ENCODE results near the gene CNGA1. TPM values are rescaled to one million over a fixed set of nuclear protein-coding genes. Genes with fewer than 3 reads are reported as not detected.

The CNGA1 gene
- polyA plus RNA-seq = 1 to 10 TPM in 1 of 3 donors, under 1 TPM in 2; 0.21 to 1.3 (median 0.45) TPM

- no peak within 1 kb of the TSS for H3K27ac ChIP-seq (ENCODE audit: low read depth, low read length)
- 1 to 3% (median 3%) methylated on average over 59 to 60 of the region's 60 CpGs for WGBS, 3 donors
Measured at GRCh38 chr4:48016141-48017107, at the start of gene CNGA1, which contains the start of gene NIPAL1. Gene CNGA1, minus strand, starts transcription at chr4:48016681. Its CDS starts 63,992 bp downstream, at chr4:47952689. Gene NIPAL1, plus strand, starts transcription at chr4:48016772. Its CDS starts 68 bp downstream, at chr4:48016840.

- no peak overlapping the region for H3K27ac ChIP-seq (ENCODE audit: low read depth, low read length)
- WGBS, 3 donors = 93 to 100% (median 96%) methylated on average over 1 of the region's 1 CpG
Measured at GRCh38 chr4:48065587-48066052, 49.1 kb upstream of the CNGA1 start.

GRCh38 chr4:48064349-48064748 lies 47.9 kb upstream of the CNGA1 start:
- H3K27ac ChIP-seq (ENCODE audit: low read depth, low read length) = no peak overlapping the region
- WGBS, 3 donors = 75 to 84% (median 80%) methylated on average over 3 of the region's 3 CpGs

GRCh38 chr4:48058617-48059530 lies 42.4 kb upstream of the CNGA1 start:
- WGBS, 3 donors = 70 to 79% (median 73%) methylated on average over 5 of the region's 5 CpGs
- H3K27ac ChIP-seq (ENCODE audit: low read depth, low read length) = no peak overlapping the region

- no peak overlapping the region for H3K27ac ChIP-seq (ENCODE audit: low read depth, low read length)
- 82 to 88% (median 83%) methylated on average over 1 of the region's 1 CpG for WGBS, 3 donors
Measured at GRCh38 chr4:48051078-48051477, 34.6 kb upstream of the CNGA1 start.

GRCh38 chr4:48049483-48049882 lies 33.0 kb upstream of the CNGA1 start:
- WGBS, 3 donors = 73 to 92% (median 78%) methylated on average over 8 of the region's 8 CpGs
- no peak overlapping the region for H3K27ac ChIP-seq (ENCODE audit: low read depth, low read length)

GRCh38 chr4:48047896-48048295 lies 31.4 kb upstream of the CNGA1 start:
- no peak overlapping the region for H3K27ac ChIP-seq (ENCODE audit: low read depth, low read length)
- WGBS, 3 donors = 47 to 76% (median 63%) methylated on average over 1 of the region's 1 CpG

- WGBS, 3 donors = 14 to 34% (median 18%) methylated on average over 3 of the region's 3 CpGs
- H3K27ac ChIP-seq (ENCODE audit: low read depth, low read length) = no peak overlapping the region
Measured at GRCh38 chr4:48047421-48047844, 31.0 kb upstream of the CNGA1 start.

- 23 to 53% (median 48%) methylated on average over 3 of the region's 3 CpGs for WGBS, 3 donors
- no peak overlapping the region for H3K27ac ChIP-seq (ENCODE audit: low read depth, low read length)
Measured at GRCh38 chr4:48046059-48046458, 29.6 kb upstream of the CNGA1 start.

GRCh38 chr4:48044298-48044697 lies 27.8 kb upstream of the CNGA1 start:
- 72 to 90% (median 73%) methylated on average over 2 of the region's 2 CpGs for whole genome bisulfite sequencing, 3 donors

GRCh38 chr4:48043504-48043903 lies 27.0 kb upstream of the CNGA1 start:
- 39 to 76% (median 67%) methylated on average over 2 of the region's 2 CpGs for WGBS, 3 donors
- H3K27ac ChIP-seq (ENCODE audit: low read depth, low read length) = no peak overlapping the region

More at GRCh38 chr4:48044298-48044697, 27.8 kb upstream of the CNGA1 start:
- no peak overlapping the region for H3K27ac ChIP-seq (ENCODE audit: low read depth, low read length)

GRCh38 chr4:48042979-48043461 lies 26.5 kb upstream of the CNGA1 start:
- H3K27ac ChIP-seq (ENCODE audit: low read depth, low read length) = no peak overlapping the region
- WGBS, 3 donors = 29 to 57% (median 52%) methylated on average over 3 of the region's 3 CpGs

GRCh38 chr4:48041535-48042137 lies 25.2 kb upstream of the CNGA1 start:
- 74 to 85% (median 76%) methylated on average over 4 of the region's 4 CpGs for WGBS, 3 donors
- H3K27ac ChIP-seq (ENCODE audit: low read depth, low read length) = no peak overlapping the region

GRCh38 chr4:48039561-48039960 lies 23.1 kb upstream of the CNGA1 start:
- H3K27ac ChIP-seq (ENCODE audit: low read depth, low read length) = no peak overlapping the region

GRCh38 chr4:48038666-48039065 lies 22.2 kb upstream of the CNGA1 start:
- WGBS, 3 donors = 9 to 30% (median 17%) methylated on average over 2 of the region's 2 CpGs
- no peak overlapping the region for H3K27ac ChIP-seq (ENCODE audit: low read depth, low read length)

- 53 to 86% (median 64%) methylated on average over 2 of the region's 2 CpGs for WGBS, 3 donors
- no peak overlapping the region for H3K27ac ChIP-seq (ENCODE audit: low read depth, low read length)
Measured at GRCh38 chr4:48037117-48037462, 20.6 kb upstream of the CNGA1 start.

- no peak overlapping the region for H3K27ac ChIP-seq (ENCODE audit: low read depth, low read length)
- 89 to 90% (median 89%) methylated on average over 3 of the region's 3 CpGs for WGBS, 3 donors
Measured at GRCh38 chr4:48035952-48036351, 19.5 kb upstream of the CNGA1 start.

GRCh38 chr4:48033825-48034413 lies 17.4 kb upstream of the CNGA1 start:
- 74 to 83% (median 82%) methylated on average over 1 of the region's 1 CpG for WGBS, 3 donors
- no peak overlapping the region for H3K27ac ChIP-seq (ENCODE audit: low read depth, low read length)

Measured in adipose tissue (tissue), 3 donors.